HCT116 (cell line): ENCODE measurements around the gene CACNA1G. TPM values are rescaled to one million over a fixed set of nuclear protein-coding genes. Genes with fewer than 3 reads are reported as not detected.
A peak's percentile ranks its signal among the peaks of the same experiment; 100 is the strongest.

Source experiments
- ATAC-seq: fragments of 200-7000 bp; cut with Tn5 transposase; 2 replicates; pipeline ENCODE4 v1.9.1; 2020; ENCODE audit warnings: mild to moderate bottlenecking, moderate library complexity
- BruUV-seq: library from RNA; stranded (reverse); fragments of 400-500 nt; replicated peaks from 2 replicates; lab custom pipeline; 2021; lab: Mats Ljungman, UMichigan
- CTCF ChIA-PET: fragments of 300-600 bp; sonication (Branson Sonifier 250); formaldehyde crosslinking; loops from one replicate; lab custom pipeline; 2021; ENCODE audit warnings: antibody characterized with exemption; lab: Charles Lee
- POLR2A ChIA-PET: fragments of 300-600, 350-600 bp; sonication (Branson Sonifier 250); formaldehyde crosslinking; loops from one replicate; lab custom pipeline; 2021; ENCODE audit warnings: antibody characterized with exemption; lab: Charles Lee
- RAD21 ChIA-PET, 2 experiments: fragments of 300-600 bp; sonication (Branson Sonifier 250); formaldehyde crosslinking; loops; one replicate each; lab custom pipeline; 2023; ENCODE audit warnings: low total read pairs in 2 of 2; ENCODE audit not compliant: uncharacterized antibody in 2 of 2, unreplicated experiment in 2 of 2, low non-redundant PET in 1 of 2; lab: Charles Lee
- DNase-seq: peaks from one replicate; pipeline ENCODE4 v3.0.0-alpha.2; 2010; ENCODE audit warnings: low read depth, low spot score
- H2AFZ ChIP-seq: fragments of 200-600 bp; shearing (Covaris generic), sonication (generic); 2 replicates; pipeline ENCODE4 v1.6.1; 2017; ENCODE audit warnings: low read depth, mixed run types, mixed read lengths, antibody characterized with exemption, low read length; ENCODE audit not compliant: poor library complexity, severe bottlenecking
- H3K27ac ChIP-seq: 2 replicates; pipeline ENCODE4 v1.5.1; 2012; ENCODE audit warnings: low read depth, low read length
- H3K27me3 ChIP-seq: fragments of 200-600 bp; sonication (generic); 2 replicates; pipeline ENCODE4 v1.6.1; 2016; ENCODE audit warnings: mixed run types, low read length, mixed read lengths; ENCODE audit not compliant: insufficient read depth
- H3K36me3 ChIP-seq, 2 experiments: fragments of 200-500 bp in 1 of 2; fragments of 200-600 bp in 1 of 2; sonication (Bioruptor generic) in 1 of 2; sonication (generic) in 1 of 2; 2 replicates each; pipeline versions ENCODE4 v1.5.1 to v1.6.1; 2014 to 2016; ENCODE audit warnings: low read length in 2 of 2, inconsistent platforms in 1 of 2, mixed read lengths in 1 of 2, mixed run types in 1 of 2; ENCODE audit not compliant: insufficient read depth in 2 of 2, control insufficient read depth in 1 of 2
- H3K4me1 ChIP-seq, 2 experiments: fragments of 200-600 bp in 1 of 2; sonication (generic) in 1 of 2; 2 replicates each; pipeline versions ENCODE4 v1.5.1 to v1.6.1; 2012 to 2017; ENCODE audit warnings: low read length in 2 of 2, inconsistent platforms in 1 of 2, mild to moderate bottlenecking in 1 of 2, mixed read lengths in 1 of 2, mixed run types in 1 of 2, moderate library complexity in 1 of 2; ENCODE audit not compliant: insufficient read depth in 2 of 2, control insufficient read depth in 1 of 2
- H3K4me2 ChIP-seq: fragments of 200-600 bp; sonication (generic); 2 replicates; pipeline ENCODE4 v1.6.1; 2017; ENCODE audit warnings: mixed run types, low read length, mixed read lengths
- H3K4me3 ChIP-seq, 2 experiments: fragments of 200-600 bp in 1 of 2; sonication (generic) in 1 of 2; replicated peaks in 1 of 2; 2 replicates each; pipeline ENCODE4 v1.5.1; 2011 to 2016; ENCODE audit warnings: low read length in 2 of 2, control low read depth in 1 of 2, low read depth in 1 of 2, mild to moderate bottlenecking in 1 of 2, mixed read lengths in 1 of 2, mixed run types in 1 of 2
- H3K79me2 ChIP-seq: fragments of 200-600 bp; sonication (generic); 2 replicates; pipeline ENCODE4 v1.6.1; 2017; ENCODE audit warnings: mild to moderate bottlenecking, mixed run types, low read length, moderate library complexity, mixed read lengths; ENCODE audit not compliant: insufficient read depth
- H3K9ac ChIP-seq: fragments of 200-600 bp; sonication (generic); 2 replicates; pipeline ENCODE4 v1.6.1; 2016; ENCODE audit warnings: low read length, mixed read lengths
- H3K9me2 ChIP-seq: fragments of 200-600 bp; sonication (generic), shearing (Covaris generic); 2 replicates; pipeline ENCODE4 v1.6.1; 2017; ENCODE audit warnings: mixed run types, mild to moderate bottlenecking, moderate library complexity; ENCODE audit not compliant: insufficient read depth
- H3K9me3 ChIP-seq, 2 experiments: fragments of 200-500 bp in 1 of 2; fragments of 200-600 bp in 1 of 2; sonication (Bioruptor generic) in 1 of 2; sonication (generic) in 1 of 2; 2 replicates each; pipeline ENCODE4 v1.6.1; 2014 to 2017; ENCODE audit warnings: low read length in 2 of 2, mixed read lengths in 2 of 2, inconsistent platforms in 1 of 2, low read depth in 1 of 2, mild to moderate bottlenecking in 1 of 2, mixed run types in 1 of 2, moderate library complexity in 1 of 2; ENCODE audit not compliant: control insufficient read depth in 1 of 2, insufficient read depth in 1 of 2
- H4K20me1 ChIP-seq: fragments of 200-600 bp; sonication (generic), shearing (Covaris generic); 2 replicates; pipeline ENCODE4 v1.6.1; 2017; ENCODE audit warnings: mixed run types, mild to moderate bottlenecking, moderate library complexity; ENCODE audit not compliant: insufficient read depth
- CBX3 ChIP-seq: IDR thresholded peaks from 2 replicates; pipeline ENCODE4 v1.6.1; 2012; ENCODE audit warnings: low read depth
- CEBPB ChIP-seq: IDR thresholded peaks from 2 replicates; pipeline ENCODE4 v1.6.1; 2012; ENCODE audit warnings: low read depth
- EGR1 ChIP-seq: IDR thresholded peaks from 2 replicates; pipeline ENCODE4 v1.6.1; 2012; ENCODE audit warnings: low read depth
- EZH2phosphoT487 ChIP-seq: fragments of 200-600 bp; IDR thresholded peaks from 2 replicates; pipeline ENCODE4 v1.6.1; 2018; ENCODE audit warnings: antibody characterized with exemption, borderline replicate concordance
- FOSL1 ChIP-seq: IDR thresholded peaks from 2 replicates; pipeline ENCODE4 v1.6.1; 2012; ENCODE audit warnings: low read depth
- JUND ChIP-seq: IDR thresholded peaks from 2 replicates; pipeline ENCODE4 v1.6.1; 2012
- POLR2A ChIP-seq: IDR thresholded peaks from 2 replicates; pipeline ENCODE4 v1.7.0; 2011; ENCODE audit warnings: borderline replicate concordance; ENCODE audit not compliant: insufficient read depth, insufficient read length; ENCODE audit errors: extremely low read depth
- POLR2AphosphoS5 ChIP-seq: IDR thresholded peaks from 2 replicates; pipeline ENCODE4 v1.6.1; 2011; ENCODE audit warnings: mild to moderate bottlenecking, low read depth, low read length, moderate library complexity
- RAD21 ChIP-seq: IDR thresholded peaks from 2 replicates; pipeline ENCODE4 v1.6.1; 2012; ENCODE audit warnings: low read depth, mild to moderate bottlenecking
- SIN3A ChIP-seq: IDR thresholded peaks from 2 replicates; pipeline ENCODE4 v1.6.1; 2012; ENCODE audit warnings: low read depth
- SRF ChIP-seq: IDR thresholded peaks from 2 replicates; pipeline ENCODE4 v1.6.1; 2012; ENCODE audit warnings: low read depth
- YY1 ChIP-seq: IDR thresholded peaks from 2 replicates; pipeline ENCODE4 v1.6.1; 2011; ENCODE audit warnings: low read length, low read depth, moderate library complexity, mild to moderate bottlenecking; ENCODE audit not compliant: insufficient replicate concordance; ENCODE audit errors: extremely low read depth
- ZFX ChIP-seq: fragments of 450-650 bp; IDR thresholded peaks from 2 replicates; pipeline ENCODE4 v1.6.1; 2017
- ZNF274 ChIP-seq: fragments of 200-500 bp; sonication (Bioruptor generic); IDR thresholded peaks from 2 replicates; pipeline ENCODE4 v1.6.1; 2014; ENCODE audit warnings: mild to moderate bottlenecking, low read depth, low read length, inconsistent platforms
- intact Hi-C: fragments of 100-400 bp; cut with micrococcal nuclease; formaldehyde crosslinking; loops from 2 replicates; pipeline ENCODE4 v1.10.0; 2022
- total RNA-seq: library from RNA; stranded (reverse); gene quantifications from one replicate; pipeline ENCODE4 v1.2.1, GENCODE V29; 2021; ENCODE audit not compliant: unreplicated experiment
- TF ChIP-seq, protein P1 (sequence below), 3 experiments: fragments of 200-600 bp in 1 of 3; sonication (generic) in 1 of 3; IDR thresholded peaks in 2 of 3; conservative IDR thresholded peaks in 1 of 3; 2 replicates each; pipeline ENCODE4 v1.5.1; 2012 to 2017; ENCODE audit warnings: low read depth in 2 of 3, low read length in 2 of 3, antibody characterized with exemption in 1 of 3, borderline replicate concordance in 1 of 3, control low read depth in 1 of 3, mild to moderate bottlenecking in 1 of 3, mixed read lengths in 1 of 3, mixed run types in 1 of 3, moderate library complexity in 1 of 3; ENCODE audit not compliant: insufficient read depth in 1 of 3

CACNA1G gene
- total RNA-seq, 1 experiment from 2014 or later, result 3.4 TPM

DNA sequence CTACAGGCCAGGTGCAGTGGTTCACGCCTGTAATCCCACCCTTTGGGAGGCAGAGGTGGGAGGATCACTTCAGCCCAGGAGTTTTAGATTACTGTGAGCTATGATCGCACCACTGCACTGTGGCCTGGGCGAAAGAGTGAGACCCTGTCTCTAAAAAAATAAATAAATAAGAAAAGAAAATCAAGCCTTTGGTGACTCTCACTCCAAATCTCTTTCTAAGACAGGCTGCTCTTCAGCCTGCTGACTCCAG is 75.1 kb downstream of the CACNA1G start:
- H3K9ac ChIP-seq, result peak overlapping the region; percentile 81
- RAD21 ChIA-PET, result no interaction called here
- CTCF ChIA-PET, result interaction anchor here (5.1 kb wide), 1 partner anchor 10 kb away, joined by 34 read pairs; no protein-coding TSS in a partner anchor

DNA sequence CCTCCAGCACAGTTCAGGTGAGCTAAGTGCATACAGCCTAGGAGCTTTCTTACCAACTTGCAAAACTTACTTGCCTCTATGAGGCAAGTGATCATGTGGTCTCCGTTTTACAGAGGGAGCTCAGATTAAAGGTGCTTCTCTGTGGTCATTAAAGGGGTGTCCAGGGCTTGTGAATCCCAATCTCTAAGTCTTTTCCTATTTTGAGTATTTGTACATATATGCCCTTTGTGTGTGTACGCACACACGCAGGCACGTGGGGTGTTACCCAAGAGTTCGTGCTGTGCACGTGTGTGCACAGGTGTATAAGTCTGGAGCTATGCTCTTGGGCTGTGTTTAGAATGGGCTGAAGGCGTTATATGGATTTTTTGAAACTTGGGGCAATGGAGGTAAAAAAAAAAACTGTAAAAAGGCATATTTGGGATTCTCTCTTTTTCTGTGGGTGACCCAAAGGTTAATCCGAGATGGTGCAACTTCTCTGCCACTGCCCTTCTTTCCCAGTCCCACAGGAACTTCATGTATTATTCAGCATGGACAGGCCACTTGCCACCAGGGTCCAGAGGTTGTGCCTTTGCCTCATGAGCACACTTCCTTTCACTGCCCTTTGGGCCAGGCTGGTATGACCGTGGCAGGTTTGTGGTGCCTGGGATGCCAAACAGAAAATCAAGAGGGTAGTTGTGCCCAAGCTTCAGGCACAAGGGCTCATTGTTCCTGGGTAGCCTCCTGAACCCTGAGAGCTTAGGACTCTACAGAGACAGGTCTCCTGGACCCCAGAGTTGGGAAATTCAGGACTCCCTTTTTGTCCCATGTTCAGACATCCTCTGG is 75.7 kb downstream of the CACNA1G start:
- peak overlapping the region; percentile 95; the same call in 1 of the 2 replicates for H3K27ac ChIP-seq
- BruUV-seq, result TSS peak; percentile 44
- no peaks in the 10 kb centered on the region for H3K9me3 ChIP-seq
- intact Hi-C loops, result loop anchor here (10.0 kb wide), 1 partner anchor 229 kb away; the partner anchor contains the start of gene TOB1
- H3K9me2 ChIP-seq, result no peaks in the 10 kb centered on the region
- H3K4me2 ChIP-seq, result peak overlapping the region; percentile 87
- H2AFZ ChIP-seq, result no peak overlapping the region
- H3K4me1 ChIP-seq, result peaks cover 68 to 95% of the 10 kb centered on the region in 2 experiments
- H3K79me2 ChIP-seq, result peaks cover 37% of the 10 kb centered on the region
- DNase-seq (no peak), ATAC-seq (no peak)
- H3K27me3 ChIP-seq, result no peaks in the 10 kb centered on the region
- H3K9ac ChIP-seq, result peak overlapping the region; percentile 81
- H3K4me3 ChIP-seq, result peak overlapping the region; percentile 69 to 72
- H3K36me3 ChIP-seq, result no peaks in the 10 kb centered on the region
- H4K20me1 ChIP-seq, result no peaks in the 10 kb centered on the region
- ChIA-PET RAD21 (no interaction called here), POLR2A (interaction anchor here (0.6 to 5.3 kb wide), 4 partner anchors 12 to 80 kb away, joined by 3 to 59 read pairs (median 13); no protein-coding TSS in a partner anchor), CTCF (interaction anchor here (3.0 to 5.1 kb wide), 3 partner anchors 8 to 25 kb away, joined by 12 to 34 read pairs (median 25); no protein-coding TSS in a partner anchor)
- TF ChIP-seq EGR1 (no peak), SIN3A (no peak), YY1 (no peak), POLR2AphosphoS5 (no peak), RAD21 (no peak), CBX3 (no peak), FOSL1 (no peak), JUND (no peak), POLR2A (no peak), EZH2phosphoT487 (no peak), SRF (no peak), ZNF274 (no peak), CEBPB (no peak), ZFX (no peak)
- TF ChIP-seq, protein P1, sequence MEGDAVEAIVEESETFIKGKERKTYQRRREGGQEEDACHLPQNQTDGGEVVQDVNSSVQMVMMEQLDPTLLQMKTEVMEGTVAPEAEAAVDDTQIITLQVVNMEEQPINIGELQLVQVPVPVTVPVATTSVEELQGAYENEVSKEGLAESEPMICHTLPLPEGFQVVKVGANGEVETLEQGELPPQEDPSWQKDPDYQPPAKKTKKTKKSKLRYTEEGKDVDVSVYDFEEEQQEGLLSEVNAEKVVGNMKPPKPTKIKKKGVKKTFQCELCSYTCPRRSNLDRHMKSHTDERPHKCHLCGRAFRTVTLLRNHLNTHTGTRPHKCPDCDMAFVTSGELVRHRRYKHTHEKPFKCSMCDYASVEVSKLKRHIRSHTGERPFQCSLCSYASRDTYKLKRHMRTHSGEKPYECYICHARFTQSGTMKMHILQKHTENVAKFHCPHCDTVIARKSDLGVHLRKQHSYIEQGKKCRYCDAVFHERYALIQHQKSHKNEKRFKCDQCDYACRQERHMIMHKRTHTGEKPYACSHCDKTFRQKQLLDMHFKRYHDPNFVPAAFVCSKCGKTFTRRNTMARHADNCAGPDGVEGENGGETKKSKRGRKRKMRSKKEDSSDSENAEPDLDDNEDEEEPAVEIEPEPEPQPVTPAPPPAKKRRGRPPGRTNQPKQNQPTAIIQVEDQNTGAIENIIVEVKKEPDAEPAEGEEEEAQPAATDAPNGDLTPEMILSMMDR (IDR thresholded peaks at IDR 0.05 in 2 of 3, conservative IDR thresholded peaks at IDR 0.05 in 1 of 3; ENCODE audit: borderline replicate concordance in 1 of 3, insufficient read depth in 1 of 3, low read depth in 2 of 3, low read length in 2 of 3), result no peak

More for the DNA sequence above, 75.1 kb downstream of the CACNA1G start:
- no peak for DNase-seq
- TF ChIP-seq POLR2AphosphoS5 (peak; percentile 21; the same call in 1 of the 2 replicates), SRF (no peak), FOSL1 (no peak)
- TF ChIP-seq, all 23 proteins: peak for 1
- Histone ChIP-seq H3K4me2 (peak overlapping the region; percentile 87), H3K4me1 (peaks cover 68 to 95% of the 10 kb centered on the region in 2 experiments), H3K4me3 (peak overlapping the region; percentile 69 to 72), H3K36me3 (no peaks in the 10 kb centered on the region), H3K27me3 (no peaks in the 10 kb centered on the region), H3K9me2 (no peaks in the 10 kb centered on the region), H3K27ac (peak overlapping the region; percentile 82), H3K9me3 (no peaks in the 10 kb centered on the region), H4K20me1 (no peaks in the 10 kb centered on the region), H3K79me2 (peaks cover 31% of the 10 kb centered on the region), H2AFZ (no peak overlapping the region)
- no TSS peak for BruUV-seq
- ATAC-seq, result no peak
- intact Hi-C loops, result loop anchor here (10.0 kb wide), 1 partner anchor 229 kb away; the partner anchor contains the start of gene TOB1
- POLR2A ChIA-PET, result interaction anchor here (0.6 to 5.3 kb wide), 3 partner anchors 25 to 81 kb away, joined by 3 to 59 read pairs (median 6); no protein-coding TSS in a partner anchor
